ENCODE measurements around the gene GSTP1.
"Not testable (repeated sequence)": the region's sequence is repeated elsewhere in the genome, so short reads cannot be mapped to it uniquely, and the experiment has no call there.

DNA sequence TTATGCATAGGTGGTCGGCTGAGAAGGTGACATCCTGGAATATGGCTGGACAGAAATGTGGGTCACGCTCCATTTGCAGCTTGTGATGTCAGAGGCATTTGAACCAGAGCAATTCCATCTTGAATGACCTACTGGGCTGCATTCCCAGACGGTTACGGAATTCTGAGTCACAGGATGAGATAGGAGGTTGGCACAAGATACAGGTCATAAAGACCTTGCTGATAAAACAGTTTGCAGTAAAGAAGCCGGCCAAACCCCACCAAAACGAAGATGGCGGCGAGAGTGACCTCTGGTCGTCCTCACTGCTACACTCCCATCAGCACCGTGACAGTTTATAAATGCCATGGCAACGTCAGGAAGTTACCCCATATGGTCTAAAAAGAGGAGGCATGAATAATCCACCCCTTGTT, 19.9 kb upstream of the GSTP1 start:
- not testable (repeated sequence) for TF ChIP-seq CTCF, POLR2A (IDR thresholded peaks at IDR 0.05)

Measured in uterus (tissue), 2 donors.